ENCODE data around the gene RYR1.

DNA sequence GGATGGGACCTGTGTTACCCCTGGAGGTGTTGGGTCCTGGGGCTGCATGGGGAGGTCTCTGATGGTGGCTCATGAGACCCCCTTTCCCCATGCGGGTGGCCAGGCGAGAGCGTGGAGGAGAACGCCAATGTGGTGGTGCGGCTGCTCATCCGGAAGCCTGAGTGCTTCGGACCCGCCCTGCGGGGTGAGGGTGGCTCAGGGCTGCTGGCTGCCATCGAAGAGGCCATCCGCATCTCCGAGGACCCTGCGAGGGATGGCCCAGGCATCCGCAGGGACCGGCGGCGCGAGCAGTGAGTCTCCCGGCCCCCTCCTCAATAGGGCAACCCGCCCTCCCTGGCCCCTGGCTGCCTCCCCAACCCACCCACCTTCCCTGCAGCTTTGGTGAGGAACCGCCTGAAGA lies 66.0 kb downstream of the RYR1 start:
- TF ChIP-seq, protein P1, sequence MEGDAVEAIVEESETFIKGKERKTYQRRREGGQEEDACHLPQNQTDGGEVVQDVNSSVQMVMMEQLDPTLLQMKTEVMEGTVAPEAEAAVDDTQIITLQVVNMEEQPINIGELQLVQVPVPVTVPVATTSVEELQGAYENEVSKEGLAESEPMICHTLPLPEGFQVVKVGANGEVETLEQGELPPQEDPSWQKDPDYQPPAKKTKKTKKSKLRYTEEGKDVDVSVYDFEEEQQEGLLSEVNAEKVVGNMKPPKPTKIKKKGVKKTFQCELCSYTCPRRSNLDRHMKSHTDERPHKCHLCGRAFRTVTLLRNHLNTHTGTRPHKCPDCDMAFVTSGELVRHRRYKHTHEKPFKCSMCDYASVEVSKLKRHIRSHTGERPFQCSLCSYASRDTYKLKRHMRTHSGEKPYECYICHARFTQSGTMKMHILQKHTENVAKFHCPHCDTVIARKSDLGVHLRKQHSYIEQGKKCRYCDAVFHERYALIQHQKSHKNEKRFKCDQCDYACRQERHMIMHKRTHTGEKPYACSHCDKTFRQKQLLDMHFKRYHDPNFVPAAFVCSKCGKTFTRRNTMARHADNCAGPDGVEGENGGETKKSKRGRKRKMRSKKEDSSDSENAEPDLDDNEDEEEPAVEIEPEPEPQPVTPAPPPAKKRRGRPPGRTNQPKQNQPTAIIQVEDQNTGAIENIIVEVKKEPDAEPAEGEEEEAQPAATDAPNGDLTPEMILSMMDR (conservative IDR thresholded peaks at IDR 0.05; ENCODE audit: low read length), result no peak
- no peak for TF ChIP-seq EZH2phosphoT487 (IDR thresholded peaks at IDR 0.05; ENCODE audit: borderline replicate concordance, low read depth, low read length)

All from OCI-LY7 (cell line).